SK-N-SH (cell line): ENCODE data around the gene MAP3K4. TPM values are rescaled to one million over a fixed set of nuclear protein-coding genes. Genes with fewer than 3 reads are reported as not detected.

ENCODE experiments used
- CTCF ChIA-PET: fragments of 300-600, 350-600 bp; formaldehyde crosslinking; extraction: SDS; loops from one replicate; lab custom pipeline; 2021; lab: Yijun Ruan, JAX
- POLR2A ChIA-PET: fragments of 350-600 bp; sonication (Branson Sonifier 250); formaldehyde crosslinking; extraction: SDS; loops from one replicate; lab custom pipeline; 2020; ENCODE audit warnings: antibody characterized with exemption, inconsistent platforms; lab: Yijun Ruan, JAX
- DNase-seq: peaks from one replicate; pipeline ENCODE4 v3.0.0; 2012
- H2AFZ ChIP-seq: fragments of 200-600 bp; sonication (generic); 2 replicates; pipeline ENCODE4 v1.8.1; 2016; ENCODE audit warnings: antibody characterized with exemption, mild to moderate bottlenecking, low read depth
- H3F3A ChIP-seq: fragments of 200-600 bp; sonication (generic); replicated peaks from 2 replicates; pipeline ENCODE3; 2016; ENCODE audit warnings: antibody characterized with exemption, mild to moderate bottlenecking; ENCODE audit not compliant: insufficient read depth
- H3K27ac ChIP-seq, 2 experiments: fragments of 200-500 bp in 1 of 2; fragments of 200-600 bp in 1 of 2; sonication (Bioruptor generic) in 1 of 2; sonication (generic), shearing (Covaris generic) in 1 of 2; 2 replicates each; pipeline versions ENCODE4 v1.5.1 to v1.6.1; 2014 to 2016; ENCODE audit warnings: low read depth in 2 of 2, inconsistent platforms in 1 of 2, low read length in 1 of 2, mild to moderate bottlenecking in 1 of 2, mixed read lengths in 1 of 2
- H3K27me3 ChIP-seq: fragments of 200-600 bp; sonication (generic), shearing (Covaris generic); 2 replicates; pipeline ENCODE4 v1.6.1; 2016; ENCODE audit warnings: mixed run types; ENCODE audit not compliant: insufficient read depth
- H3K36me3 ChIP-seq, 2 experiments: fragments of 200-500 bp in 1 of 2; fragments of 200-600 bp in 1 of 2; sonication (Bioruptor generic) in 1 of 2; sonication (generic) in 1 of 2; replicated peaks in 1 of 2; 2 replicates each; pipeline versions ENCODE3 to v1.5.1; 2014 to 2016; ENCODE audit warnings: low read length in 1 of 2, mild to moderate bottlenecking in 1 of 2; ENCODE audit not compliant: insufficient read depth in 2 of 2, control insufficient read depth in 1 of 2
- H3K4me1 ChIP-seq, 2 experiments: fragments of 200-500 bp in 1 of 2; fragments of 200-600 bp in 1 of 2; sonication (Bioruptor generic) in 1 of 2; sonication (generic), shearing (Covaris generic) in 1 of 2; 2 replicates each; pipeline versions ENCODE4 v1.5.1 to v1.6.1; 2014 to 2016; ENCODE audit warnings: low read depth in 1 of 2, low read length in 1 of 2, mixed run types in 1 of 2; ENCODE audit not compliant: insufficient read depth in 2 of 2, control insufficient read depth in 1 of 2
- H3K4me2 ChIP-seq: fragments of 200-600 bp; sonication (generic), shearing (Covaris generic); 2 replicates; pipeline ENCODE4 v1.6.1; 2017; ENCODE audit warnings: mixed run types
- H3K4me3 ChIP-seq, 2 experiments: fragments of 200-500 bp in 1 of 2; fragments of 200-600 bp in 1 of 2; sonication (Bioruptor generic) in 1 of 2; sonication (generic), shearing (Covaris generic) in 1 of 2; 2 replicates each; pipeline versions ENCODE4 v1.5.1 to v1.8.1; 2014 to 2016; ENCODE audit warnings: low read depth in 2 of 2, inconsistent platforms in 1 of 2, low read length in 1 of 2, mild to moderate bottlenecking in 1 of 2, mixed read lengths in 1 of 2, moderate library complexity in 1 of 2
- H3K79me2 ChIP-seq: fragments of 200-600 bp; sonication (generic); 2 replicates; pipeline ENCODE4 v1.8.1; 2017; ENCODE audit warnings: mild to moderate bottlenecking; ENCODE audit not compliant: insufficient read depth
- H3K9ac ChIP-seq: fragments of 200-600 bp; sonication (generic); 2 replicates; pipeline ENCODE4 v1.6.1; 2017; ENCODE audit warnings: mixed run types
- H3K9me2 ChIP-seq: fragments of 200-600 bp; sonication (generic); 2 replicates; pipeline ENCODE4 v1.6.1; 2017; ENCODE audit warnings: mixed run types
- H3K9me3 ChIP-seq: fragments of 200-600 bp; sonication (generic); 2 replicates; pipeline ENCODE4 v1.6.1; 2017; ENCODE audit warnings: mixed run types, mild to moderate bottlenecking, moderate library complexity
- H4K20me1 ChIP-seq: fragments of 200-600 bp; sonication (generic); 2 replicates; pipeline ENCODE4 v1.6.1; 2017; ENCODE audit warnings: mild to moderate bottlenecking, mixed run types; ENCODE audit not compliant: insufficient read depth
- EP300 ChIP-seq, 2 experiments: IDR thresholded peaks; 2 replicates each; pipeline versions ENCODE4 v1.4.0 to v1.6.1; 2012; ENCODE audit warnings: borderline replicate concordance in 1 of 2, low read depth in 1 of 2, low read length in 1 of 2
- EZH2phosphoT487 ChIP-seq: fragments of 200-600 bp; sonication (generic); IDR thresholded peaks from 2 replicates; pipeline ENCODE4 v1.6.1; 2017; ENCODE audit warnings: low read depth, mixed run types, mild to moderate bottlenecking, antibody characterized with exemption, moderate library complexity, borderline replicate concordance
- FOSL2 ChIP-seq: IDR thresholded peaks from 2 replicates; pipeline ENCODE4 v1.4.0; 2012; ENCODE audit warnings: low read depth, mild to moderate bottlenecking, moderate library complexity, borderline replicate concordance
- FOXJ3 ChIP-seq: sonication (generic); formaldehyde crosslinking; IDR thresholded peaks from 2 replicates; pipeline ENCODE4 v1.5.1; 2020; ENCODE audit warnings: mild to moderate bottlenecking, missing genetic modification reagents
- FOXM1 ChIP-seq: IDR thresholded peaks from 2 replicates; pipeline ENCODE4 v1.4.0; 2012; ENCODE audit warnings: low read depth, mild to moderate bottlenecking
- GABPA ChIP-seq: IDR thresholded peaks from 2 replicates; pipeline ENCODE4 v1.4.0; 2012; ENCODE audit warnings: low read depth, mild to moderate bottlenecking
- GATA2 ChIP-seq: sonication (generic); formaldehyde crosslinking; IDR thresholded peaks from 2 replicates; pipeline ENCODE4 v1.5.0; 2020; ENCODE audit warnings: mild to moderate bottlenecking, missing genetic modification reagents
- JUND ChIP-seq: IDR thresholded peaks from 2 replicates; pipeline ENCODE4 v1.4.0; 2012
- MEF2A ChIP-seq: IDR thresholded peaks from 2 replicates; pipeline ENCODE4 v1.4.0; 2012; ENCODE audit warnings: low read depth, borderline replicate concordance
- NFIC ChIP-seq: IDR thresholded peaks from 2 replicates; pipeline ENCODE4 v1.4.0; 2012; ENCODE audit warnings: borderline replicate concordance
- POLR2AphosphoS5 ChIP-seq: IDR thresholded peaks from 2 replicates; pipeline ENCODE4 v1.6.1; 2012; ENCODE audit warnings: low read depth, low read length
- RFX5 ChIP-seq: IDR thresholded peaks from 2 replicates; pipeline ENCODE4 v1.6.1; 2012; ENCODE audit warnings: mild to moderate bottlenecking, improper control_type of control experiment, low read length
- RXRA ChIP-seq: IDR thresholded peaks from 2 replicates; pipeline ENCODE4 v1.4.0; 2012; ENCODE audit warnings: low read depth, mild to moderate bottlenecking, borderline replicate concordance
- SIN3A ChIP-seq: IDR thresholded peaks from 2 replicates; pipeline ENCODE4 v1.6.1; 2012; ENCODE audit warnings: low read depth, mild to moderate bottlenecking, low read length, moderate library complexity, borderline replicate concordance
- SMC3 ChIP-seq: IDR thresholded peaks from 2 replicates; pipeline ENCODE4 v1.6.1; 2012; ENCODE audit warnings: low read depth, low read length, improper control_type of control experiment
- TAF1 ChIP-seq: IDR thresholded peaks from 2 replicates; pipeline ENCODE4 v1.6.1; 2012; ENCODE audit warnings: low read depth, mild to moderate bottlenecking, low read length, moderate library complexity, borderline replicate concordance
- TEAD4 ChIP-seq: IDR thresholded peaks from 2 replicates; pipeline ENCODE4 v1.4.0; 2012; ENCODE audit warnings: mild to moderate bottlenecking, borderline replicate concordance; ENCODE audit not compliant: insufficient read depth
- YY1 ChIP-seq: IDR thresholded peaks from 2 replicates; pipeline ENCODE4 v1.4.0; 2012; ENCODE audit warnings: low read depth, mild to moderate bottlenecking
- WGBS: methylation state at CpG from one replicate; pipeline ENCODE4 v1.1.6; 2017; ENCODE audit warnings: low lambda C conversion rate; 5-methylcytosine and 5-hydroxymethylcytosine counted together
- polyA plus RNA-seq, 3 experiments: library from polyadenylated mRNA; depleted of rRNA; stranded (reverse); fragments of >200 nt; gene quantifications; 2 replicates each; pipeline ENCODE4 v1.2.3, GENCODE V29; 2012
- TF ChIP-seq, protein P1 (sequence below): IDR thresholded peaks from 2 replicates; pipeline ENCODE4 v1.6.1; 2012; ENCODE audit warnings: mild to moderate bottlenecking, low read depth, low read length, moderate library complexity
- TF ChIP-seq, protein P2 (sequence below): IDR thresholded peaks from 2 replicates; pipeline ENCODE4 v1.4.0; 2012; ENCODE audit warnings: low read depth
- TF ChIP-seq, protein P3 (sequence below): fragments of 150-350 bp; IDR thresholded peaks from 2 replicates; pipeline ENCODE4 v1.6.1; 2017; ENCODE audit warnings: antibody characterized with exemption, low read length, low read depth, borderline replicate concordance
- TF ChIP-seq, protein P4 (sequence below): fragments of 200-600 bp; sonication (generic); IDR thresholded peaks from 2 replicates; pipeline ENCODE4 v1.6.1; 2017; ENCODE audit warnings: antibody characterized with exemption, mild to moderate bottlenecking, moderate library complexity
- TF ChIP-seq, protein P5 (sequence below): IDR thresholded peaks from 2 replicates; pipeline ENCODE4; 2012

MAP3K4 gene
- polyA plus RNA-seq, 1 of the 3 experiments (the other 2 are of a cell fraction): 6.8 TPM

DNA sequence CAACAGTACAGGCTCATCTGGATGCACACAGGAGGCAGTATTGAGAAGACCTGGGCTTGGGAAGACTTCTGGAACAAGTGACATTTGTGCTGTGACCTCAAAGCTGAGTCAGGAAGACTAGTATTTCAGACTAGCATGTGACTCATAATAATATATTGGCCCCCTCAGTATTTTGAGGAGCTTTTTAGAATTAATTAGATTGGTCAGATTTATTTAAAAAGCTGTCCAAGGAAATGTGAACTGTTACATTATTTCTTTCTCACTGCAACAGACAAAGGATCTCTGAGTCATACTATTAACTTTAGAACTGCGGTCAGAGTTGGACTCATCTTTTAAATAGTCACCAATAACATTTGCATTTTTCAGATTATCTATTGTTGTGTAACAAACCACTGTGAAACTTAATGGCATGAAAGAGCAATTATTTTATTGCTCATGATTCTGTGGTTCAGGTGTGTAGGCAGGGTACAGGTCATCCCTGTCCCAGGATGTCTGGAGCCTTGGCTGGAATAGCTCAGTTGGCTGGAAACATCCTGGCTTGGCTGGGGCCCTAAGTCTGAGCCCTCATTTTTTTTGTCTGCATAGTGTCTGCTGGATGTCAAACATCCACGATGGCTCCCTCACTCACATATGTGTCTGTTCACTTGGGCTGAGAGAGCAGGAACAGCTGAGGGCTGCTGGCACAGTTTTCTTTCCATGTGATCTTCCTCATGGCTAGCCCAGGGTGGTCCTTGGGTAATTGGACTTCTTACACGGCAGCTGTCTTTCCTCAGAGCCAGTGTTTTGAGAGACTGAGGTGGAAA, 46.9 kb downstream of the MAP3K4 start:
- Histone ChIP-seq H3K4me3 (no peak overlapping the region), H3K79me2 (peaks cover 15% of the 10 kb centered on the region), H3K27ac (peak overlapping the region; percentile 50 to 98), H3F3A (peaks cover 29% of the 10 kb centered on the region), H3K27me3 (no peaks in the 10 kb centered on the region), H3K36me3 (peaks cover 9 to 23% of the 10 kb centered on the region in 2 experiments), H3K9ac (peak overlapping the region; percentile 48; the same call in 1 of the 2 replicates), H4K20me1 (0 out of 2 replicates have a peak, but pooled peaks cover 6% of the 10 kb centered on the region), H3K9me3 (no peaks in the 10 kb centered on the region), H3K4me1 (peaks cover 9 to 14% of the 10 kb centered on the region in 2 experiments), H2AFZ (no peak overlapping the region), H3K4me2 (peak overlapping the region; percentile 59; the same call in 1 of the 2 replicates), H3K9me2 (no peaks in the 10 kb centered on the region)
- DNase-seq: no peak
- WGBS: 25% methylated on average over 3 of the region's 3 CpGs
- ChIA-PET POLR2A (no interaction called here), CTCF (interaction anchor here (1.3 to 1.5 kb wide), 2 partner anchors 9 to 63 kb away, joined by 3 to 4 read pairs; no protein-coding TSS in a partner anchor)
- TF ChIP-seq, protein P1, sequence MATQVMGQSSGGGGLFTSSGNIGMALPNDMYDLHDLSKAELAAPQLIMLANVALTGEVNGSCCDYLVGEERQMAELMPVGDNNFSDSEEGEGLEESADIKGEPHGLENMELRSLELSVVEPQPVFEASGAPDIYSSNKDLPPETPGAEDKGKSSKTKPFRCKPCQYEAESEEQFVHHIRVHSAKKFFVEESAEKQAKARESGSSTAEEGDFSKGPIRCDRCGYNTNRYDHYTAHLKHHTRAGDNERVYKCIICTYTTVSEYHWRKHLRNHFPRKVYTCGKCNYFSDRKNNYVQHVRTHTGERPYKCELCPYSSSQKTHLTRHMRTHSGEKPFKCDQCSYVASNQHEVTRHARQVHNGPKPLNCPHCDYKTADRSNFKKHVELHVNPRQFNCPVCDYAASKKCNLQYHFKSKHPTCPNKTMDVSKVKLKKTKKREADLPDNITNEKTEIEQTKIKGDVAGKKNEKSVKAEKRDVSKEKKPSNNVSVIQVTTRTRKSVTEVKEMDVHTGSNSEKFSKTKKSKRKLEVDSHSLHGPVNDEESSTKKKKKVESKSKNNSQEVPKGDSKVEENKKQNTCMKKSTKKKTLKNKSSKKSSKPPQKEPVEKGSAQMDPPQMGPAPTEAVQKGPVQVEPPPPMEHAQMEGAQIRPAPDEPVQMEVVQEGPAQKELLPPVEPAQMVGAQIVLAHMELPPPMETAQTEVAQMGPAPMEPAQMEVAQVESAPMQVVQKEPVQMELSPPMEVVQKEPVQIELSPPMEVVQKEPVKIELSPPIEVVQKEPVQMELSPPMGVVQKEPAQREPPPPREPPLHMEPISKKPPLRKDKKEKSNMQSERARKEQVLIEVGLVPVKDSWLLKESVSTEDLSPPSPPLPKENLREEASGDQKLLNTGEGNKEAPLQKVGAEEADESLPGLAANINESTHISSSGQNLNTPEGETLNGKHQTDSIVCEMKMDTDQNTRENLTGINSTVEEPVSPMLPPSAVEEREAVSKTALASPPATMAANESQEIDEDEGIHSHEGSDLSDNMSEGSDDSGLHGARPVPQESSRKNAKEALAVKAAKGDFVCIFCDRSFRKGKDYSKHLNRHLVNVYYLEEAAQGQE: no peak
- TF ChIP-seq, protein P2, sequence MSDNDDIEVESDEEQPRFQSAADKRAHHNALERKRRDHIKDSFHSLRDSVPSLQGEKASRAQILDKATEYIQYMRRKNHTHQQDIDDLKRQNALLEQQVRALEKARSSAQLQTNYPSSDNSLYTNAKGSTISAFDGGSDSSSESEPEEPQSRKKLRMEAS: peak; percentile 59
- peak; percentile 21 to 85; a peak in 3 of 4 replicates for TF ChIP-seq EP300 (IDR thresholded peaks at IDR 0.05; ENCODE audit: borderline replicate concordance in 1 of 2, low read depth in 1 of 2, low read length in 1 of 2)
- TF ChIP-seq, protein P3, sequence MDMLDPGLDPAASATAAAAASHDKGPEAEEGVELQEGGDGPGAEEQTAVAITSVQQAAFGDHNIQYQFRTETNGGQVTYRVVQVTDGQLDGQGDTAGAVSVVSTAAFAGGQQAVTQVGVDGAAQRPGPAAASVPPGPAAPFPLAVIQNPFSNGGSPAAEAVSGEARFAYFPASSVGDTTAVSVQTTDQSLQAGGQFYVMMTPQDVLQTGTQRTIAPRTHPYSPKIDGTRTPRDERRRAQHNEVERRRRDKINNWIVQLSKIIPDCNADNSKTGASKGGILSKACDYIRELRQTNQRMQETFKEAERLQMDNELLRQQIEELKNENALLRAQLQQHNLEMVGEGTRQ: no peak
- TF ChIP-seq EZH2phosphoT487: no peak
- TF ChIP-seq, protein P4, sequence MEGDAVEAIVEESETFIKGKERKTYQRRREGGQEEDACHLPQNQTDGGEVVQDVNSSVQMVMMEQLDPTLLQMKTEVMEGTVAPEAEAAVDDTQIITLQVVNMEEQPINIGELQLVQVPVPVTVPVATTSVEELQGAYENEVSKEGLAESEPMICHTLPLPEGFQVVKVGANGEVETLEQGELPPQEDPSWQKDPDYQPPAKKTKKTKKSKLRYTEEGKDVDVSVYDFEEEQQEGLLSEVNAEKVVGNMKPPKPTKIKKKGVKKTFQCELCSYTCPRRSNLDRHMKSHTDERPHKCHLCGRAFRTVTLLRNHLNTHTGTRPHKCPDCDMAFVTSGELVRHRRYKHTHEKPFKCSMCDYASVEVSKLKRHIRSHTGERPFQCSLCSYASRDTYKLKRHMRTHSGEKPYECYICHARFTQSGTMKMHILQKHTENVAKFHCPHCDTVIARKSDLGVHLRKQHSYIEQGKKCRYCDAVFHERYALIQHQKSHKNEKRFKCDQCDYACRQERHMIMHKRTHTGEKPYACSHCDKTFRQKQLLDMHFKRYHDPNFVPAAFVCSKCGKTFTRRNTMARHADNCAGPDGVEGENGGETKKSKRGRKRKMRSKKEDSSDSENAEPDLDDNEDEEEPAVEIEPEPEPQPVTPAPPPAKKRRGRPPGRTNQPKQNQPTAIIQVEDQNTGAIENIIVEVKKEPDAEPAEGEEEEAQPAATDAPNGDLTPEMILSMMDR: peak; percentile 56
- TF ChIP-seq SMC3: no peak
- TF ChIP-seq FOXJ3 (CRISPR knock-in tag): no peak
- TF ChIP-seq GABPA: no peak; the same call in 1 of the 2 replicates
- TF ChIP-seq RFX5: no peak
- no peak; the same call in 1 of the 2 replicates for TF ChIP-seq FOXM1
- peak; percentile 88 for TF ChIP-seq FOSL2
- 0 out of 2 replicates have a peak, but pooled peaks have one; percentile 16 for TF ChIP-seq SIN3A
- TF ChIP-seq GATA2 (CRISPR knock-in tag): no peak
- TF ChIP-seq POLR2AphosphoS5: peak; percentile 69; the same call in 1 of the 2 replicates
- peak; percentile 91 for TF ChIP-seq RXRA
- peak; percentile 92; the same call in 1 of the 2 replicates for TF ChIP-seq JUND
- TF ChIP-seq MEF2A: peak; percentile 95
- TF ChIP-seq NFIC: peak; percentile 80
- no peak for TF ChIP-seq TAF1
- TF ChIP-seq, protein P5, sequence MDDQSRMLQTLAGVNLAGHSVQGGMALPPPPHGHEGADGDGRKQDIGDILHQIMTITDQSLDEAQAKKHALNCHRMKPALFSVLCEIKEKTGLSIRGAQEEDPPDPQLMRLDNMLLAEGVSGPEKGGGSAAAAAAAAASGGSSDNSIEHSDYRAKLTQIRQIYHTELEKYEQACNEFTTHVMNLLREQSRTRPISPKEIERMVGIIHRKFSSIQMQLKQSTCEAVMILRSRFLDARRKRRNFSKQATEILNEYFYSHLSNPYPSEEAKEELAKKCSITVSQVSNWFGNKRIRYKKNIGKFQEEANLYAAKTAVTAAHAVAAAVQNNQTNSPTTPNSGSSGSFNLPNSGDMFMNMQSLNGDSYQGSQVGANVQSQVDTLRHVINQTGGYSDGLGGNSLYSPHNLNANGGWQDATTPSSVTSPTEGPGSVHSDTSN: peak; percentile 88
- TF ChIP-seq YY1: no peak
- TF ChIP-seq TEAD4: peak; percentile 93
